ENCODE results near the gene CGNL1.

- no peak for TF ChIP-seq SIN3A (IDR thresholded peaks at IDR 0.05; ENCODE audit: borderline replicate concordance, insufficient read depth, low read length)
- TF ChIP-seq POLR2AphosphoS5 (IDR thresholded peaks at IDR 0.05; ENCODE audit: low read depth, low read length) = no peak
- TF ChIP-seq TAF1 (IDR thresholded peaks at IDR 0.05; ENCODE audit: borderline replicate concordance, insufficient read depth, low read length) = no peak
- TF ChIP-seq, protein P1, sequence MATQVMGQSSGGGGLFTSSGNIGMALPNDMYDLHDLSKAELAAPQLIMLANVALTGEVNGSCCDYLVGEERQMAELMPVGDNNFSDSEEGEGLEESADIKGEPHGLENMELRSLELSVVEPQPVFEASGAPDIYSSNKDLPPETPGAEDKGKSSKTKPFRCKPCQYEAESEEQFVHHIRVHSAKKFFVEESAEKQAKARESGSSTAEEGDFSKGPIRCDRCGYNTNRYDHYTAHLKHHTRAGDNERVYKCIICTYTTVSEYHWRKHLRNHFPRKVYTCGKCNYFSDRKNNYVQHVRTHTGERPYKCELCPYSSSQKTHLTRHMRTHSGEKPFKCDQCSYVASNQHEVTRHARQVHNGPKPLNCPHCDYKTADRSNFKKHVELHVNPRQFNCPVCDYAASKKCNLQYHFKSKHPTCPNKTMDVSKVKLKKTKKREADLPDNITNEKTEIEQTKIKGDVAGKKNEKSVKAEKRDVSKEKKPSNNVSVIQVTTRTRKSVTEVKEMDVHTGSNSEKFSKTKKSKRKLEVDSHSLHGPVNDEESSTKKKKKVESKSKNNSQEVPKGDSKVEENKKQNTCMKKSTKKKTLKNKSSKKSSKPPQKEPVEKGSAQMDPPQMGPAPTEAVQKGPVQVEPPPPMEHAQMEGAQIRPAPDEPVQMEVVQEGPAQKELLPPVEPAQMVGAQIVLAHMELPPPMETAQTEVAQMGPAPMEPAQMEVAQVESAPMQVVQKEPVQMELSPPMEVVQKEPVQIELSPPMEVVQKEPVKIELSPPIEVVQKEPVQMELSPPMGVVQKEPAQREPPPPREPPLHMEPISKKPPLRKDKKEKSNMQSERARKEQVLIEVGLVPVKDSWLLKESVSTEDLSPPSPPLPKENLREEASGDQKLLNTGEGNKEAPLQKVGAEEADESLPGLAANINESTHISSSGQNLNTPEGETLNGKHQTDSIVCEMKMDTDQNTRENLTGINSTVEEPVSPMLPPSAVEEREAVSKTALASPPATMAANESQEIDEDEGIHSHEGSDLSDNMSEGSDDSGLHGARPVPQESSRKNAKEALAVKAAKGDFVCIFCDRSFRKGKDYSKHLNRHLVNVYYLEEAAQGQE (IDR thresholded peaks at IDR 0.05; ENCODE audit: insufficient read depth in 1 of 2, low read depth in 2 of 2, low read length in 2 of 2) = no peak
Observed at GRCh38 chr15:57328897-57329296, 47.4 kb upstream of the CGNL1 start.
